ENCODE measurements around the gene TRAPPC5.

Gene TRAPPC5

GRCh38 chr19:7680606-7681339 is at the start of gene TRAPPC5:
Gene TRAPPC5 (plus strand): TSS chr19:7680833. CDS start chr19:7682254, 1,421 bp downstream.
- Mint-ChIP-seq H3K4me1 (peaks cover 31% of the 10 kb centered on the region), H3K9me3 (no peaks in the 10 kb centered on the region)
- ATAC-seq (replicated peaks; ENCODE audit: extremely low read depth, poor library complexity, severe bottlenecking) = peak; percentile 47

GRCh38 chr19:7631577-7631976 is 49.1 kb upstream of the TRAPPC5 start:
- Mint-ChIP-seq H3K4me3 (no peak overlapping the region), H3K27ac (ENCODE audit: low read depth) (no peak overlapping the region)
- ATAC-seq (replicated peaks; ENCODE audit: extremely low read depth, poor library complexity, severe bottlenecking) = no peak

More at GRCh38 chr19:7680606-7681339, at the start of gene TRAPPC5:
- H3K4me3 Mint-ChIP-seq = peak within 1 kb of the TSS; percentile 90
- peak; percentile 74 to 81 for DNase-seq (ENCODE audit: low spot score in 2 of 2)
- H3K36me3 Mint-ChIP-seq (ENCODE audit: insufficient read depth) = peaks cover 28% of the 10 kb centered on the region
- H3K27me3 Mint-ChIP-seq = peaks cover 29% of the 10 kb centered on the region
- peak within 1 kb of the TSS; percentile 87 for H3K27ac Mint-ChIP-seq (ENCODE audit: low read depth)

DNA sequence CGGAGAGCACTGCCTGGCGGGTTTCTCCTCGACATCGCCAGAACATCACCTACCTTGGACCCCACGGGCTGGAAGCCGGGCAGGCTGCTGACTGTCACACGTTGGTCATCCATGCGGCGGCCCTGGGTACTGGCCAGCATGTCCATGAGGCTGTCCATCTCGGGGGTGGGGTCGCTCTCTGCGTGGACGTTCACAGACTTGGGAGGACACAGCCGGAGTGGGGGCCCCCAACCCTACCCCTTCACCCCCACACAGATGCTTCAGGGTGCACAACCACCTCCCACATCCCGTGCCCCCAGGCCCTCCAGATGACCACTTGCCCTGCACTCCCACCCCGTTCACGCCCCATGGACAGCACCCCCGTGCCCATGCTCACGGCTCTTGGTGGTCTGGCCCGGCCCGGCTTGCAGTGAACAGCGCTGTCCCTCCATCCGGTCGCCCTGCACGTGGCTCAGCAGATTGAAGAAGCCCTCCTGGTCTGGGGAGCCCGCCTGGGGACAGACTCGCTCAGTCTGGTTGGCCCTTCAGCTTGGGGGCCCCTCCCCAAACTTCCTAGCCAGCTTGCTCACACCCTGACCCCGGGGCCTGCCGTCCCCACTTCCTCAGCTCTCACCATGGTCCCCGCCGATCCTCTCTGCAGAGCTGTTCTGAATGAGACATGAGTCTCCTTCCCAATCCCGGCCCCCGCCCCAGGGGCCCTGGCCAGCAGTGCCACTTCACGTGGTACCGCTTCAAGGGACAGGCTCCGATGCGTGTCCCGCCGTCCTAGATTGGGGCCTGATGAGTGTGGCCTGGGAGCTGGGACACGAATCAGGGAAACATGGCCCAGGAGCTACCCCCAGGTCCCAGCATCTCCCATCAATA is 48.1 kb upstream of the TRAPPC5 start:
- H3K36me3 Mint-ChIP-seq (ENCODE audit: insufficient read depth) = peaks cover 28% of the 10 kb centered on the region
- H3K27me3 Mint-ChIP-seq = no peaks in the 10 kb centered on the region
- DNase-seq (ENCODE audit: low spot score in 2 of 2) (no peak), ATAC-seq (replicated peaks; ENCODE audit: extremely low read depth, poor library complexity, severe bottlenecking) (no peak)
- H3K27ac Mint-ChIP-seq (ENCODE audit: low read depth) = peak overlapping the region; percentile 22
- no peak overlapping the region for H3K4me3 Mint-ChIP-seq
- peaks cover 41% of the 10 kb centered on the region for H3K4me1 Mint-ChIP-seq
- H3K9me3 Mint-ChIP-seq = no peaks in the 10 kb centered on the region

More at GRCh38 chr19:7631577-7631976, 49.1 kb upstream of the TRAPPC5 start:
- H3K4me1 Mint-ChIP-seq = peaks cover 45% of the 10 kb centered on the region
- no peak for DNase-seq (ENCODE audit: low spot score in 2 of 2)
- no peaks in the 10 kb centered on the region for H3K27me3 Mint-ChIP-seq
- no peaks in the 10 kb centered on the region for H3K9me3 Mint-ChIP-seq
- H3K36me3 Mint-ChIP-seq (ENCODE audit: insufficient read depth) = peaks cover 33% of the 10 kb centered on the region

DNA sequence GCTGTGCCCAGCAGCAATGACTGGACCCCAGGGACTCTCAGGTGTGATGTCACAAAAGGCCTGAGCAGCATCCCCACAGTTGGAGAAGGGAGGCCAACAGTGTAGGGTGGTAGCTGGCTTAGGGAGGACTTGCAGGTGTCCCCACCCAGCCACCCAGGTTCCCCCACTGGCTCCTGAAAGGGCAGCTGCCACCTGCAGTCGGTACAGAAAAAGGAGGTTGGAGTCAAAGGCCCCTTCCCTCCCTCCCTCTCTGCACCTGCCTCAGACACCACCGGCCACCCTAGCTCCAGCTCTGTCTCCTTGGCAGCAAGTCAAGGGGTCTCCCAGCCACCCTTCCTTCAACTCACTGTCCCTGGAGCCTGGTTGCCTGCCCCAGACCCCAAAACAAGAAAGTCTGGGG is 46.9 kb upstream of the TRAPPC5 start, which contains the start of gene PCP2:
Gene PCP2, minus strand, starts transcription at position 22 of the 400 bp plus-strand sequence. CDS start 262 bp downstream, outside the sequence.
- no peaks in the 10 kb centered on the region for H3K27me3 Mint-ChIP-seq
- H3K4me1 Mint-ChIP-seq = peaks cover 45% of the 10 kb centered on the region
- peak within 1 kb of the TSS; percentile 22 for H3K27ac Mint-ChIP-seq (ENCODE audit: low read depth)
- H3K36me3 Mint-ChIP-seq (ENCODE audit: insufficient read depth) = peaks cover 28% of the 10 kb centered on the region
- H3K4me3 Mint-ChIP-seq = no peak within 1 kb of the TSS
- H3K9me3 Mint-ChIP-seq = no peaks in the 10 kb centered on the region
- DNase-seq (ENCODE audit: low spot score in 2 of 2) (no peak), ATAC-seq (replicated peaks; ENCODE audit: extremely low read depth, poor library complexity, severe bottlenecking) (no peak)

GRCh38 chr19:7635670-7636069 is 45.0 kb upstream of the TRAPPC5 start:
- Mint-ChIP-seq H3K36me3 (ENCODE audit: insufficient read depth) (peaks cover 13% of the 10 kb centered on the region), H3K27ac (ENCODE audit: low read depth) (no peak overlapping the region), H3K4me1 (peaks cover 42% of the 10 kb centered on the region), H3K9me3 (no peaks in the 10 kb centered on the region), H3K27me3 (no peaks in the 10 kb centered on the region), H3K4me3 (peak overlapping the region; percentile 85)
- ATAC-seq (replicated peaks; ENCODE audit: extremely low read depth, poor library complexity, severe bottlenecking) (no peak), DNase-seq (ENCODE audit: low spot score in 2 of 2) (no peak)

GRCh38 chr19:7636317-7636690 is 44.3 kb upstream of the TRAPPC5 start:
- H3K4me1 Mint-ChIP-seq = peaks cover 39% of the 10 kb centered on the region
- ATAC-seq (replicated peaks; ENCODE audit: extremely low read depth, poor library complexity, severe bottlenecking) (no peak), DNase-seq (ENCODE audit: low spot score in 2 of 2) (no peak)
- H3K4me3 Mint-ChIP-seq = peak overlapping the region; percentile 85
- no peaks in the 10 kb centered on the region for H3K27me3 Mint-ChIP-seq
- H3K9me3 Mint-ChIP-seq = no peaks in the 10 kb centered on the region
- H3K36me3 Mint-ChIP-seq (ENCODE audit: insufficient read depth) = peaks cover 14% of the 10 kb centered on the region
- peak overlapping the region; percentile 90 for H3K27ac Mint-ChIP-seq (ENCODE audit: low read depth)

DNA sequence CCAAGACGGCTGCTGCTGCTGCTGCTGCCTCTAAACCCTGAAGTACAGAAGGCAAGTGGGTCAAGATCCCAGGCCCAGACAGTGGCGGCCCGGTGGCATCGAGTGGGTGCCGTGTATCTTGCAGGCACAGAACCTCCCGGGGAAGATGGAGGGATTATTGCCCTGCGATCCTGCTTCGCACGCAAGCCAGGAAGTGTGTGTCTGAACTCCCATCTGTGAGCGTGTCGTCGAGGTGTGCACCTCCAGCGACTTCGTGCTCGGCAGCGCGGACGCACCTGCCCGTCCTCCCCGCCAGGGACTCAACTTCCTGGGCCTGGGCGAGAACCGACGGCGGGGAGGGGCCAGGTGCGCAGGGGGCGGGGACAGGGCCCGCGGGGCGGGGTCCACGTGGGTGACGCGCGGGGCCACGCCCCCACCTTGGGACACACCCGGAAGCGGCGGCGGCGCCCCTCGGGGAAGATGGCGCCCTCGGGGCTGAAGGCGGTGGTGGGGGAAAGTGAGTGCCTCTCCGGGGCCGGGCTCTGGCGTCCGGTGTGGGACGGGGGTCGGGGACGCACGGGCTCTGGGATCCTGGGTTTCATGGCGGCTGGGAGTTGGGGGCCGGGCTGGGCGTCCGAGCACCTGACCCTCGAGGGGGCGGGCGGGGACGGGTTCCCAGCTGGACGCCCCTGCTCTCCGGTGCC is 43.8 kb upstream of the TRAPPC5 start, which contains the start of gene STXBP2:
Gene STXBP2, plus strand, starts transcription at position 420 of the 683 bp plus-strand sequence. Its CDS starts 40 bp downstream, at position 460.
- H3K4me3 Mint-ChIP-seq = peak within 1 kb of the TSS; percentile 85
- H3K4me1 Mint-ChIP-seq = peaks cover 39% of the 10 kb centered on the region
- no peaks in the 10 kb centered on the region for H3K9me3 Mint-ChIP-seq
- peak within 1 kb of the TSS; percentile 90 for H3K27ac Mint-ChIP-seq (ENCODE audit: low read depth)
- peaks cover 13% of the 10 kb centered on the region for H3K36me3 Mint-ChIP-seq (ENCODE audit: insufficient read depth)
- ATAC-seq (replicated peaks; ENCODE audit: extremely low read depth, poor library complexity, severe bottlenecking) = peak; percentile 91
- peak; percentile 84 to 89 for DNase-seq (ENCODE audit: low spot score in 2 of 2)
- H3K27me3 Mint-ChIP-seq = no peaks in the 10 kb centered on the region

- Mint-ChIP-seq H3K27ac (ENCODE audit: low read depth) (peak overlapping the region; percentile 90), H3K4me3 (peak overlapping the region; percentile 85), H3K36me3 (ENCODE audit: insufficient read depth) (peaks cover 15% of the 10 kb centered on the region), H3K4me1 (peaks cover 39% of the 10 kb centered on the region), H3K9me3 (no peaks in the 10 kb centered on the region), H3K27me3 (no peaks in the 10 kb centered on the region)
- DNase-seq (ENCODE audit: low spot score in 2 of 2) (no peak), ATAC-seq (replicated peaks; ENCODE audit: extremely low read depth, poor library complexity, severe bottlenecking) (peak; percentile 30)
Measured at GRCh38 chr19:7637374-7638256, 43.0 kb upstream of the TRAPPC5 start.

- no peaks in the 10 kb centered on the region for H3K27me3 Mint-ChIP-seq
- peak overlapping the region; percentile 6 for H3K4me3 Mint-ChIP-seq
- H3K4me1 Mint-ChIP-seq = peaks cover 39% of the 10 kb centered on the region
- no peak for ATAC-seq (replicated peaks; ENCODE audit: extremely low read depth, poor library complexity, severe bottlenecking)
- no peak for DNase-seq (ENCODE audit: low spot score in 2 of 2)
- no peaks in the 10 kb centered on the region for H3K9me3 Mint-ChIP-seq
- H3K36me3 Mint-ChIP-seq (ENCODE audit: insufficient read depth) = peaks cover 13% of the 10 kb centered on the region
- H3K27ac Mint-ChIP-seq (ENCODE audit: low read depth) = no peak overlapping the region
Measured at GRCh38 chr19:7638802-7639465, 41.7 kb upstream of the TRAPPC5 start.

- H3K36me3 Mint-ChIP-seq (ENCODE audit: insufficient read depth) = peaks cover 16% of the 10 kb centered on the region
Measured at GRCh38 chr19:7639863-7640348, 40.7 kb upstream of the TRAPPC5 start.

DNA sequence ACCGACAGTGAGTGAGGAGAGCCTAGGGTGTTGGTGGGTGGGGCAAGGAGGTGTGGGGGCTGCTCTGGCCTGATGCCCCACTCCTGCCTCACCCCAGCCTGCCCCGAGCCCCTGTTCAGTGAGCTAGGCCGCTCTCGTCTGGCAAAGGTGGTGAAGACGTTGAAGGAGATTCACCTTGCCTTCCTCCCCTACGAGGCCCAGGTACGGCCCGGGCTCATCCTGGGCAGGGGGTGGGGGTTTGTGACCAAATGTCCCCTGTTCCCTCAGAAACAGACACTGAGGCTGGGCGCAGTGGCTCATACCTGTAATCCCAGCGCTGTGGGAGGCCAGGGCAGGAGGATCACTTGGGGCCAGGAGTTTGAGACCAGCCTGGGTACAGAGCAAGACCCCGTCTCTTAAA is 39.8 kb upstream of the TRAPPC5 start:
- Mint-ChIP-seq H3K9me3 (no peaks in the 10 kb centered on the region), H3K27me3 (no peaks in the 10 kb centered on the region), H3K27ac (ENCODE audit: low read depth) (no peak overlapping the region), H3K4me3 (no peak overlapping the region), H3K4me1 (peaks cover 28% of the 10 kb centered on the region), H3K36me3 (ENCODE audit: insufficient read depth) (peaks cover 20% of the 10 kb centered on the region)
- ATAC-seq (replicated peaks; ENCODE audit: extremely low read depth, poor library complexity, severe bottlenecking) = no peak
- DNase-seq (ENCODE audit: low spot score in 2 of 2) = no peak

More at GRCh38 chr19:7639863-7640348, 40.7 kb upstream of the TRAPPC5 start:
- Mint-ChIP-seq H3K27me3 (no peaks in the 10 kb centered on the region), H3K4me1 (peaks cover 29% of the 10 kb centered on the region), H3K9me3 (no peaks in the 10 kb centered on the region), H3K4me3 (peak overlapping the region; percentile 6), H3K27ac (ENCODE audit: low read depth) (no peak overlapping the region)
- no peak for ATAC-seq (replicated peaks; ENCODE audit: extremely low read depth, poor library complexity, severe bottlenecking)
- DNase-seq (ENCODE audit: low spot score in 2 of 2) = no peak

All from central memory CD8-positive, alpha-beta T cell (primary cell).